Measurements from ENCODE around the gene TMEM273.

- TF ChIP-seq CTCF (conservative IDR thresholded peaks at IDR 0.05) (no peak), ZFX (IDR thresholded peaks at IDR 0.05) (no peak)
These were observed 27.4 kb downstream of the TMEM273 start for GRCh38 chr10:49160814-49161213.

Measured in C4-2B (cell line).